IMR-90 (cell line): ENCODE measurements around the gene ORC2. TPM values are rescaled to one million over a fixed set of nuclear protein-coding genes. Genes with fewer than 3 reads are reported as not detected.

ENCODE experiments used
- ATAC-seq: fragments of 200-7000 bp; cut with Tn5 transposase; 2 replicates; pipeline ENCODE4 v1.9.1; 2020; ENCODE audit warnings: low read depth, mild to moderate bottlenecking, moderate library complexity
- BruUV-seq: library from RNA; stranded (reverse); fragments of 400-500 nt; replicated peaks from 2 replicates; lab custom pipeline; 2021; lab: Mats Ljungman, UMichigan
- CTCF ChIA-PET: fragments of 300-600 bp; formaldehyde crosslinking; extraction: SDS; loops from one replicate; lab custom pipeline; 2021; ENCODE audit warnings: antibody characterized with exemption; lab: Yijun Ruan, JAX
- POLR2A ChIA-PET: fragments of 300-600 bp; sonication (Branson Sonifier 250); formaldehyde crosslinking; loops from one replicate; lab custom pipeline; 2022; ENCODE audit warnings: antibody characterized with exemption; ENCODE audit not compliant: unreplicated experiment; lab: Charles Lee
- DNase-seq: peaks from one replicate; pipeline ENCODE4 v3.0.0; 2013
- H2AFZ ChIP-seq: replicated peaks from 2 replicates; pipeline ENCODE3; 2013; ENCODE audit warnings: low read length, mild to moderate bottlenecking; ENCODE audit not compliant: poor library complexity
- H2AK5ac ChIP-seq: 2 replicates; pipeline ENCODE4 v1.6.1; 2013; ENCODE audit warnings: low read depth, low read length, inconsistent platforms
- H2AK9ac ChIP-seq: replicated peaks from 2 replicates; pipeline ENCODE3; 2013; ENCODE audit warnings: mild to moderate bottlenecking, low read depth, low read length, moderate library complexity; ENCODE audit not compliant: poor library complexity
- H2BK120ac ChIP-seq: 2 replicates; pipeline ENCODE4 v1.6.1; 2013; ENCODE audit warnings: low read depth, low read length, inconsistent platforms
- H2BK15ac ChIP-seq: 3 replicates; pipeline ENCODE4 v1.6.1; 2013; ENCODE audit warnings: low read depth, low read length, inconsistent platforms
- H2BK20ac ChIP-seq: 2 replicates; pipeline ENCODE4 v1.6.1; 2013; ENCODE audit warnings: low read depth, mild to moderate bottlenecking, inconsistent platforms, low read length, moderate library complexity
- H2BK5ac ChIP-seq: 2 replicates; pipeline ENCODE4 v1.6.1; 2013; ENCODE audit warnings: mild to moderate bottlenecking, low read depth, low read length, inconsistent platforms; ENCODE audit not compliant: poor library complexity, severe bottlenecking
- H3K14ac ChIP-seq: replicated peaks from 2 replicates; pipeline ENCODE4 v1.6.1; 2013; ENCODE audit warnings: low read depth, low read length, inconsistent platforms
- H3K18ac ChIP-seq: 2 replicates; pipeline ENCODE4 v1.6.1; 2013; ENCODE audit warnings: low read depth, low read length, control low read depth
- H3K23ac ChIP-seq: 2 replicates; pipeline ENCODE4 v1.6.1; 2013; ENCODE audit warnings: low read depth, low read length, inconsistent platforms
- H3K27ac ChIP-seq: 2 replicates; pipeline ENCODE4 v1.5.1; 2013; ENCODE audit warnings: mild to moderate bottlenecking, control low read depth, low read length; ENCODE audit not compliant: insufficient read depth
- H3K27me3 ChIP-seq: 2 replicates; pipeline ENCODE4 v1.6.1; 2013; ENCODE audit warnings: low read length; ENCODE audit not compliant: control insufficient read depth, insufficient read depth
- H3K36me3 ChIP-seq: 2 replicates; pipeline ENCODE4 v1.6.1; 2013; ENCODE audit warnings: low read length, mixed read lengths; ENCODE audit not compliant: control insufficient read depth, insufficient read depth
- H3K4ac ChIP-seq: 2 replicates; pipeline ENCODE4 v1.6.1; 2013; ENCODE audit warnings: low read depth, low read length, inconsistent platforms
- H3K4me1 ChIP-seq: 2 replicates; pipeline ENCODE4 v1.6.1; 2013; ENCODE audit warnings: low read length, mixed read lengths; ENCODE audit not compliant: control insufficient read depth, insufficient read depth
- H3K4me2 ChIP-seq: 2 replicates; pipeline ENCODE4 v1.6.1; 2013; ENCODE audit warnings: low read depth, mild to moderate bottlenecking, control low read depth, low read length, moderate library complexity
- H3K4me3 ChIP-seq: 2 replicates; pipeline ENCODE4 v1.5.1; 2013; ENCODE audit warnings: low read depth, mild to moderate bottlenecking, control low read depth, low read length, moderate library complexity; ENCODE audit not compliant: insufficient read depth
- H3K56ac ChIP-seq: 2 replicates; pipeline ENCODE4 v1.6.1; 2013; ENCODE audit warnings: low read length, inconsistent platforms; ENCODE audit not compliant: insufficient read depth; ENCODE audit errors: extremely low read depth
- H3K79me1 ChIP-seq, 2 experiments: 2 replicates each; pipeline ENCODE4 v1.6.1; 2013; ENCODE audit warnings: low read length in 2 of 2, inconsistent platforms in 1 of 2, low read depth in 1 of 2
- H3K9ac ChIP-seq: 2 replicates; pipeline ENCODE4 v1.6.1; 2013; ENCODE audit warnings: low read depth, low read length, control low read depth
- H3K9me1 ChIP-seq: 2 replicates; pipeline ENCODE4 v1.6.1; 2013; ENCODE audit warnings: low read length, inconsistent platforms; ENCODE audit not compliant: insufficient read depth
- H3K9me3 ChIP-seq: 2 replicates; pipeline ENCODE4 v1.6.1; 2013; ENCODE audit warnings: low read length; ENCODE audit not compliant: control insufficient read depth, insufficient read depth
- H4K20me1 ChIP-seq: 2 replicates; pipeline ENCODE4 v1.6.1; 2013; ENCODE audit warnings: low read length, inconsistent platforms; ENCODE audit not compliant: insufficient read depth
- H4K5ac ChIP-seq: 2 replicates; pipeline ENCODE4 v1.6.1; 2013; ENCODE audit warnings: mild to moderate bottlenecking, low read depth, low read length, control low read depth
- H4K8ac ChIP-seq, 2 experiments: 2 replicates each; pipeline ENCODE4 v1.6.1; 2013; ENCODE audit warnings: low read depth in 2 of 2, low read length in 2 of 2, control low read depth in 1 of 2, inconsistent platforms in 1 of 2
- H4K91ac ChIP-seq: 2 replicates; pipeline ENCODE4 v1.6.1; 2013; ENCODE audit warnings: low read depth, low read length, inconsistent platforms; ENCODE audit not compliant: insufficient read depth
- BHLHE40 ChIP-seq: fragments of 150-350 bp; IDR thresholded peaks from 2 replicates; pipeline ENCODE4 v1.6.1; 2016; ENCODE audit warnings: mild to moderate bottlenecking, low read depth, low read length
- CEBPB ChIP-seq: IDR thresholded peaks from 2 replicates; pipeline ENCODE4 v1.6.1; 2012; ENCODE audit warnings: low read depth, low read length, improper control_type of control experiment
- CHD1 ChIP-seq: IDR thresholded peaks from 2 replicates; pipeline ENCODE4 v1.6.1; 2012; ENCODE audit warnings: low read depth, low read length, improper control_type of control experiment
- FOS ChIP-seq: fragments of 150-350 bp; IDR thresholded peaks from 2 replicates; pipeline ENCODE4 v1.6.1; 2016; ENCODE audit warnings: low read depth, low read length
- MAFK ChIP-seq: IDR thresholded peaks from 2 replicates; pipeline ENCODE4 v1.6.1; 2012; ENCODE audit warnings: low read depth, low read length, improper control_type of control experiment
- MAZ ChIP-seq: IDR thresholded peaks from 2 replicates; pipeline ENCODE4 v1.6.1; 2012; ENCODE audit warnings: low read depth, mild to moderate bottlenecking, low read length, improper control_type of control experiment, moderate library complexity, borderline replicate concordance
- MXI1 ChIP-seq: IDR thresholded peaks from 2 replicates; pipeline ENCODE4 v1.6.1; 2012; ENCODE audit warnings: low read depth, mild to moderate bottlenecking, low read length, moderate library complexity, borderline replicate concordance
- NFE2L2 ChIP-seq: fragments of 150-350 bp; IDR thresholded peaks from 2 replicates; pipeline ENCODE4 v1.6.1; 2016; ENCODE audit warnings: low read depth, mild to moderate bottlenecking, low read length
- POLR2A ChIP-seq: IDR thresholded peaks from 2 replicates; pipeline ENCODE4 v1.6.1; 2012; ENCODE audit warnings: mild to moderate bottlenecking, low read depth, low read length
- RAD21 ChIP-seq: IDR thresholded peaks from 2 replicates; pipeline ENCODE4 v1.6.1; 2012; ENCODE audit warnings: low read length, improper control_type of control experiment
- RCOR1 ChIP-seq: IDR thresholded peaks from 2 replicates; pipeline ENCODE4 v1.6.1; 2012; ENCODE audit warnings: mild to moderate bottlenecking, low read length, improper control_type of control experiment; ENCODE audit not compliant: insufficient replicate concordance
- RFX5 ChIP-seq: IDR thresholded peaks from 2 replicates; pipeline ENCODE4 v1.8.0; 2012; ENCODE audit warnings: low read depth, mild to moderate bottlenecking, low read length, moderate library complexity
- SMC3 ChIP-seq: fragments of 150-350 bp; IDR thresholded peaks from 2 replicates; pipeline ENCODE4 v1.6.1; 2016; ENCODE audit warnings: low read depth, mild to moderate bottlenecking, antibody characterized with exemption, low read length, moderate library complexity
- WGBS, 2 experiments: methylation state at CpG; one replicate each; pipeline versions ENCODE4 v1.1.5 to v1.1.7; 2013; ENCODE audit warnings: missing lambda C conversion rate in 2 of 2; ENCODE audit not compliant: insufficient read length in 1 of 2; ENCODE audit errors: extremely low coverage in 2 of 2; 5-methylcytosine and 5-hydroxymethylcytosine counted together
- dilution Hi-C: fragments of 300-500 bp; cut with HindIII; formaldehyde crosslinking; loops from one replicate; pipeline ENCODE4 v1.14.3; 2018; ENCODE audit warnings: low sequenced_read_pairs; ENCODE audit not compliant: unreplicated experiment
- in situ Hi-C: fragments of 300-500 bp; cut with MboI; formaldehyde crosslinking; loops from 3 replicates; pipeline ENCODE4 v1.14.3; 2019; ENCODE audit warnings: low sequenced_read_pairs, inconsistent platforms, mixed read lengths
- intact Hi-C: fragments of 100-400 bp; cut with micrococcal nuclease; formaldehyde crosslinking; loops from 2 replicates; pipeline ENCODE4 v1.10.0; 2022
- polyA plus RNA-seq, 3 experiments: library from polyadenylated mRNA; depleted of rRNA; stranded (reverse); fragments of >200 nt; gene quantifications; 2 replicates each; pipeline ENCODE4 v1.2.3, GENCODE V29; 2012; ENCODE audit warnings: low replicate concordance in 1 of 3
- total RNA-seq: library from RNA; depleted of rRNA; stranded (reverse); fragments of >200 nt; gene quantifications from 2 replicates; pipeline ENCODE4 v1.2.3, GENCODE V29; 2012
- TF ChIP-seq, protein P1 (sequence below): fragments of 150-350 bp; IDR thresholded peaks from 2 replicates; pipeline ENCODE4 v1.6.1; 2016; ENCODE audit warnings: low read depth, mild to moderate bottlenecking, low read length, moderate library complexity, borderline replicate concordance
- TF ChIP-seq, protein P2 (sequence below): fragments of 150-350 bp; IDR thresholded peaks from 2 replicates; pipeline ENCODE4 v1.6.1; 2017; ENCODE audit warnings: mild to moderate bottlenecking, antibody characterized with exemption, low read length, low read depth

Gene ORC2
- total and polyA plus RNA-seq, 2 of the 4 experiments (the other 2 are of a cell fraction) = 4.4 to 10.0 TPM

DNA sequence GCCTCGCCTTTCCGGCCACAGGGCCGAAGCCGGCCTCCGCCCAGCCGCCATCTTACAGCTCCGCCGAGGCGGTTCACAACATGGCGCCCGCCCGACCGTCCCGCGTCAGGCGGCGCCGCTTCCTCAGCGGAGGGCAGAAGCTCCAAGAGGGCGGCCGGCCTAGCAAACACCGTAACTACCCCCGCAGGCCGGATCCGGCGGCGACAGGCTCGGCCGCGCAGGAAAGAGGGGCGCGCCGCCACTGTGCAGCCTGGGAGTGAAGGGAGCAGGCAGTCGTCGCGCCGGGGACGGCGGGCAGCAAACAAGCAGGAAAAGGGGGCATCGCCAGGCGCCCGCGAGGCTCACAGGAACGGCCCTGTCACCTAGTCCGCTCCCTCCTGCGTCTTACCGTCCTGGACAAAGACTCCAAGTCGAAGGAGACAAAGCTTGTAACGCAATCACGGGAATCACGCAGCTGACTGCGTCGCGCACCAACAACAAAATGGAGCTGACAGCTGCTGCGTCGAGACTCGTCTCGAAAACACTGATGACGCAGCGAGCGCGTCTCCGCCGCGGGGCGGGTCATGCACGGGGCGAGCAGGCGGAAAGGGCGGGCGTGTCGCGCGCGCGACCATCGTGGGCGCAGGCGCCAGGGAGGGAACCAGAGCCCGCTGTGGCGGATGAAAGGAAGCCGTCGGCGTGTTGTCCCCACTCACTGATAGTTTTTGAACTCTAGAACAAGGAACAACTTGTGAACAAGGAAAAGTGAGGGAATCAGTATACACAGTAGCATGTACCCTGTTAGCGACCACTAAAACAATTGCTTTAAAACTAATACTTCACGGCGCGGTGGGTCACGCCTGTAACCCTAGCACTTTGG lies 99.1 kb downstream of the ORC2 start, which contains the start of gene CLK1:
Gene CLK1 (minus strand): TSS at position 483 of the 859 bp plus-strand sequence. CDS start 2,796 bp downstream, outside the sequence.
- Histone ChIP-seq H2AK5ac (peak within 1 kb of the TSS; percentile 96), H3K14ac (peak within 1 kb of the TSS; percentile 99), H2AK9ac (peak within 1 kb of the TSS; percentile 100), H2BK120ac (peak within 1 kb of the TSS; percentile 63), H3K56ac (peak within 1 kb of the TSS; percentile 95), H3K4me1 (peaks cover 5% of the 10 kb centered on the region), H2BK15ac (peak within 1 kb of the TSS; percentile 78; the same call in 2 of the 3 replicates), H3K4me3 (peak within 1 kb of the TSS; percentile 60), H4K8ac (peak within 1 kb of the TSS; percentile 96 to 100), H3K27ac (peak within 1 kb of the TSS; percentile 88), H2AFZ (peak within 1 kb of the TSS; percentile 90), H3K23ac (peak within 1 kb of the TSS; percentile 99), H2BK20ac (peak within 1 kb of the TSS; percentile 71; the same call in 1 of the 2 replicates), H3K9me3 (no peaks in the 10 kb centered on the region), H3K18ac (peak within 1 kb of the TSS; percentile 97), H4K91ac (peak within 1 kb of the TSS; percentile 91), H4K5ac (peak within 1 kb of the TSS; percentile 92), H3K27me3 (no peaks in the 10 kb centered on the region), H3K4me2 (peak within 1 kb of the TSS; percentile 84), H3K4ac (peak within 1 kb of the TSS; percentile 98), H3K9me1 (peaks cover 7% of the 10 kb centered on the region), H2BK5ac (peak within 1 kb of the TSS; percentile 87), H3K9ac (peak within 1 kb of the TSS; percentile 100), H4K20me1 (peaks cover 41% of the 10 kb centered on the region), H3K36me3 (peaks cover 6% of the 10 kb centered on the region), H3K79me1 (peaks cover 0 to 18% of the 10 kb centered on the region in 2 experiments; a peak in 3 of 4 replicates)
- intact Hi-C loops = loop anchor here (1.0 to 5.0 kb wide), 2 partner anchors 117 to 151 kb away; no protein-coding TSS in a partner anchor
- POLR2A ChIA-PET = interaction anchor here (0.5 to 0.6 kb wide), 2 partner anchors 70 to 1630 kb away, joined by 4 to 6 read pairs; no protein-coding TSS in a partner anchor
- TF ChIP-seq MAFK (no peak), MAZ (peak; percentile 76; the same call in 1 of the 2 replicates), CEBPB (peak; percentile 63), POLR2A (peak; percentile 99), RCOR1 (no peak), SMC3 (no peak), NFE2L2 (peak; percentile 25; the same call in 1 of the 2 replicates), MXI1 (peak; percentile 74), RFX5 (no peak), CHD1 (no peak; the same call in 1 of the 2 replicates), BHLHE40 (peak; percentile 71), FOS (peak; percentile 32; the same call in 1 of the 2 replicates), RAD21 (no peak)
- TF ChIP-seq, protein P1, sequence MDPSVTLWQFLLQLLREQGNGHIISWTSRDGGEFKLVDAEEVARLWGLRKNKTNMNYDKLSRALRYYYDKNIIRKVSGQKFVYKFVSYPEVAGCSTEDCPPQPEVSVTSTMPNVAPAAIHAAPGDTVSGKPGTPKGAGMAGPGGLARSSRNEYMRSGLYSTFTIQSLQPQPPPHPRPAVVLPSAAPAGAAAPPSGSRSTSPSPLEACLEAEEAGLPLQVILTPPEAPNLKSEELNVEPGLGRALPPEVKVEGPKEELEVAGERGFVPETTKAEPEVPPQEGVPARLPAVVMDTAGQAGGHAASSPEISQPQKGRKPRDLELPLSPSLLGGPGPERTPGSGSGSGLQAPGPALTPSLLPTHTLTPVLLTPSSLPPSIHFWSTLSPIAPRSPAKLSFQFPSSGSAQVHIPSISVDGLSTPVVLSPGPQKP = no peak
- TF ChIP-seq, protein P2, sequence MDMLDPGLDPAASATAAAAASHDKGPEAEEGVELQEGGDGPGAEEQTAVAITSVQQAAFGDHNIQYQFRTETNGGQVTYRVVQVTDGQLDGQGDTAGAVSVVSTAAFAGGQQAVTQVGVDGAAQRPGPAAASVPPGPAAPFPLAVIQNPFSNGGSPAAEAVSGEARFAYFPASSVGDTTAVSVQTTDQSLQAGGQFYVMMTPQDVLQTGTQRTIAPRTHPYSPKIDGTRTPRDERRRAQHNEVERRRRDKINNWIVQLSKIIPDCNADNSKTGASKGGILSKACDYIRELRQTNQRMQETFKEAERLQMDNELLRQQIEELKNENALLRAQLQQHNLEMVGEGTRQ = 0 out of 2 replicates have a peak, but pooled peaks have one; percentile 1
- no TSS peak for BruUV-seq
- peak; percentile 89 for ATAC-seq
- dilution Hi-C loops = no loop called here
- 0% methylated on average over 45 of the region's 89 CpGs; no CpG with 5 or more reads in 1 of the 2 experiments for WGBS, 2 experiments
- peak; percentile 93 for DNase-seq
- CTCF ChIA-PET = interaction anchor here (1.4 kb wide), 1 partner anchor 159 kb away, joined by 3 read pairs; no protein-coding TSS in a partner anchor
- in situ Hi-C loops = no loop called here
